Tibial nerve (tissue), 4 donors: ENCODE results near the gene RANGRF. TPM values are rescaled to one million over a fixed set of nuclear protein-coding genes. Genes with fewer than 3 reads are reported as not detected.
"Not testable (repeated sequence)": the region's sequence is repeated elsewhere in the genome, so short reads cannot be mapped to it uniquely, and the experiment has no call there.

Experiments used
- DNase-seq, 2 donors: peaks; one replicate each; pipeline ENCODE4 v3.0.0-alpha.2; 2019; ENCODE audit warnings: low spot score in 2 of 2
- H3K27ac ChIP-seq, 4 donors: fragments of 200-600 bp; sonication (generic) in 3 of 4; one replicate each; pipeline ENCODE4 v1.5.1; 2017 to 2019; ENCODE audit warnings: mild to moderate bottlenecking in 1 of 4
- H3K27me3 ChIP-seq, 2 donors: fragments of 200-600 bp; sonication (generic) in 1 of 2; one replicate each; pipeline versions ENCODE4 v1.5.1 to v1.6.0; 2017 to 2019
- H3K36me3 ChIP-seq, 3 donors: fragments of 200-600 bp; sonication (generic); one replicate each; pipeline ENCODE4 v1.5.1; 2018 to 2019
- H3K4me1 ChIP-seq, 4 donors: fragments of 200-600 bp; sonication (generic) in 3 of 4; one replicate each; pipeline ENCODE4 v1.5.1; 2017 to 2019
- H3K4me3 ChIP-seq, 4 donors: fragments of 200-600 bp; sonication (generic) in 3 of 4; one replicate each; pipeline ENCODE4 v1.5.1; 2017 to 2019; ENCODE audit warnings: mild to moderate bottlenecking in 1 of 4, moderate library complexity in 1 of 4
- H3K9me3 ChIP-seq, 4 donors: fragments of 200-600 bp; sonication (generic) in 3 of 4; one replicate each; pipeline ENCODE4 v1.5.1; 2017 to 2019
- CTCF ChIP-seq, 5 experiments: fragments of 200-600 bp in 3 of 5; fragments of 450-650 bp in 2 of 5; sonication (generic) in 3 of 5; IDR thresholded peaks; one replicate each; pipeline ENCODE4 v1.5.1; 2016 to 2019; ENCODE audit warnings: antibody characterized with exemption in 5 of 5, mild to moderate bottlenecking in 3 of 5, moderate library complexity in 2 of 5
- EP300 ChIP-seq, 2 donors: sonication (generic); formaldehyde crosslinking; IDR thresholded peaks; one replicate each; pipeline ENCODE4 v1.6.1; 2017; ENCODE audit warnings: antibody characterized with exemption in 2 of 2, mild to moderate bottlenecking in 1 of 2
- POLR2A ChIP-seq, 2 donors: fragments of 450-650 bp; IDR thresholded peaks; one replicate each; pipeline ENCODE4 v1.6.1; 2017; ENCODE audit warnings: antibody characterized with exemption in 2 of 2, mild to moderate bottlenecking in 2 of 2, moderate library complexity in 2 of 2
- WGBS, 2 donors: methylation state at CpG; one replicate each; pipeline ENCODE4 v1.1.5; 2018; 5-methylcytosine and 5-hydroxymethylcytosine counted together
- total RNA-seq, 4 donors: library from RNA; depleted of rRNA; stranded (reverse); fragments of >200 nt; gene quantifications; one replicate each; pipeline ENCODE4 v1.1.0, GENCODE V29; 2016

RANGRF gene
- total RNA-seq, 4 donors from 2014 or later: 23.0 to 35.4 (median 25.1) TPM

- Histone ChIP-seq H3K9me3 (no peaks in the 10 kb centered on the region), H3K4me1 (peaks cover 0 to 20% (median 10%) of the 10 kb centered on the region in 4 donors), H3K36me3 (peaks cover 0 to 23% (median 0%) of the 10 kb centered on the region in 3 donors), H3K27ac (peak overlapping the region; percentile 97 to 99 (median 98)), H3K4me3 (peak overlapping the region; percentile 59 to 93 (median 83)), H3K27me3 (no peaks in the 10 kb centered on the region)
- WGBS, 2 donors: 13% methylated on average over 10 of the region's 10 CpGs
- TF ChIP-seq CTCF (IDR thresholded peaks at IDR 0.05): no peak
- no peak for DNase-seq
Measured at GRCh38 chr17:8249621-8250500, 38.6 kb upstream of the RANGRF start.

- not testable (repeated sequence) for DNase-seq, H3K27ac ChIP-seq, H3K27me3 ChIP-seq, H3K9me3 ChIP-seq, H3K4me3 ChIP-seq
- peaks cover 0 to 17% (median 10%) of the 10 kb centered on the region in 4 donors for H3K4me1 ChIP-seq
- peaks cover 0 to 27% (median 5%) of the 10 kb centered on the region in 3 donors for H3K36me3 ChIP-seq
- whole genome bisulfite sequencing, 2 donors: 76 to 82% methylated on average over 2 of the region's 2 CpGs
Measured at GRCh38 chr17:8251411-8251810, 37.1 kb upstream of the RANGRF start.

- H3K36me3 ChIP-seq: peaks cover 0 to 51% (median 5%) of the 10 kb centered on the region in 3 donors
Measured at GRCh38 chr17:8253801-8254200, 34.7 kb upstream of the RANGRF start.

GRCh38 chr17:8254881-8255280, 33.6 kb upstream of the RANGRF start:
- no peak for DNase-seq
- Histone ChIP-seq H3K4me3 (no peak overlapping the region), H3K27ac (no peak overlapping the region), H3K27me3 (no peaks in the 10 kb centered on the region), H3K9me3 (no peaks in the 10 kb centered on the region), H3K4me1 (peaks cover 0 to 4% (median 2%) of the 10 kb centered on the region in 4 donors), H3K36me3 (peaks cover 0 to 62% (median 5%) of the 10 kb centered on the region in 3 donors)
- 94 to 96% methylated on average over 11 of the region's 11 CpGs for WGBS, 2 donors
- TF ChIP-seq POLR2A (IDR thresholded peaks at IDR 0.05) (no peak), CTCF (IDR thresholded peaks at IDR 0.05) (no peak), EP300 (IDR thresholded peaks at IDR 0.05) (no peak)

More at GRCh38 chr17:8253801-8254200, 34.7 kb upstream of the RANGRF start:
- TF ChIP-seq POLR2A (IDR thresholded peaks at IDR 0.05) (no peak), EP300 (IDR thresholded peaks at IDR 0.05) (no peak), CTCF (IDR thresholded peaks at IDR 0.05) (no peak)
- H3K27me3 ChIP-seq: no peaks in the 10 kb centered on the region
- WGBS, 2 donors: 73 to 93% methylated on average over 8 of the region's 8 CpGs
- DNase-seq: no peak
- peaks cover 0 to 10% (median 8%) of the 10 kb centered on the region in 4 donors for H3K4me1 ChIP-seq
- H3K9me3 ChIP-seq: no peaks in the 10 kb centered on the region
- H3K27ac ChIP-seq: no peak overlapping the region
- no peak overlapping the region for H3K4me3 ChIP-seq

GRCh38 chr17:8255499-8255898, 33.0 kb upstream of the RANGRF start:
- Histone ChIP-seq H3K27me3 (no peaks in the 10 kb centered on the region), H3K27ac (no peak overlapping the region), H3K9me3 (no peaks in the 10 kb centered on the region), H3K36me3 (peaks cover 0 to 68% (median 5%) of the 10 kb centered on the region in 3 donors), H3K4me3 (no peak overlapping the region), H3K4me1 (no peaks in the 10 kb centered on the region)
- TF ChIP-seq EP300 (IDR thresholded peaks at IDR 0.05): no peak
- no peak for DNase-seq
- WGBS, 2 donors: 91% methylated on average over 9 of the region's 9 CpGs

GRCh38 chr17:8256291-8256690, 32.2 kb upstream of the RANGRF start:
- DNase-seq: no peak
- no peaks in the 10 kb centered on the region for H3K27me3 ChIP-seq
- H3K27ac ChIP-seq: no peak overlapping the region
- no peak overlapping the region for H3K4me3 ChIP-seq
- peaks cover 0 to 76% (median 5%) of the 10 kb centered on the region in 3 donors for H3K36me3 ChIP-seq
- WGBS, 2 donors: 91 to 93% methylated on average over 10 of the region's 10 CpGs
- no peaks in the 10 kb centered on the region for H3K4me1 ChIP-seq
- TF ChIP-seq EP300 (IDR thresholded peaks at IDR 0.05) (no peak), CTCF (IDR thresholded peaks at IDR 0.05) (no peak), POLR2A (IDR thresholded peaks at IDR 0.05) (no peak)
- H3K9me3 ChIP-seq: no peaks in the 10 kb centered on the region
